NCI-H2196 (cell line): ENCODE measurements around the gene MTHFS.

Experiments
- DNase-seq: peaks from one replicate; lab custom pipeline; 2025; ENCODE audit not compliant: unreplicated experiment; lab: John Stamatoyannopoulos, UW

MTHFS gene

DNA sequence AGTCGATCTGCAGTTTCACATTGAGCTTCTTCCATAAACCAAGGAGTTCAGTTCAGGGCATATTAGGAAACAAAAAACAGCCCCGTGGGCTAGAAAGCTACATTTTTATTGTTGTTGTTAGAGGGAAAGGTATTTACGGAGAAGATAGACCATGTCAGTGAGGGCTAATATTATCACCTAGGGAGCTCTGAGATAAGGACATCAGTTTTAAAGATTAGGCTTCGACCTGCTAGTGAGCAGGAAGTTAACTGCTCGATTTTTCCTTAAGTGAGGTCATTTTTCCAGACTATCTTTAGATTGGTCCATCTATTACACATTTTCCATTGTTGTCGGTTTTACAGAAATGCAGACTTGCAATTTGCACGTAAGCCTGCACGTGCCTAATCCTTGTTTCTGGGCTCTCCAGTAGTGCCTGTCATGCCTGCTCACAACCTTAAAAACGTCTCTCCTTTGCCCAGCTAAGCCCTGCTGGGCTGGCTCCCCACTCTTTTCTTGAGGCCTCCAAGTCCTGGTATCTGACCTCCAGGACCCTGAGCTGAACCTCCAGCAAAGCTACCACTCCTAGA lies 72.6 kb downstream of the MTHFS start:
- DNase-seq = no peak

DNA sequence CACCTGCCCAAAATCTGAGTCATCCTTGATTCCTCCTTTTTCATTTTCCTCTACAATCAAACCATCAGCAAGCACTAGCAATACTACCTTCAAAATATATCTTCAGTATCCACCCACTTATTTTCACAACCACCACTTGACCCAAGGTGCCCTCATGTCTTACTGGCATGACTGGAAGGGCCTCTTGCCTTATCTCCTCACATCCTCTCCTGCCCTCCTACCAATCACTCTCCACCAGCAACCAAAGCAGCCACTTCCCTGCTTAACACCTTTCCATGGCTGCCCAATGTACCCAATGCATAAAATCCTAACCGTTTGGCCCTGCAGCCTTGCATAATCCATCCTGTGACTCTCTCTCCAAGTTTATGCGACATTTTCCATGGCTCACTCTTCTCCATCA lies 76.0 kb downstream of the MTHFS start:
- no peak for DNase-seq

DNA sequence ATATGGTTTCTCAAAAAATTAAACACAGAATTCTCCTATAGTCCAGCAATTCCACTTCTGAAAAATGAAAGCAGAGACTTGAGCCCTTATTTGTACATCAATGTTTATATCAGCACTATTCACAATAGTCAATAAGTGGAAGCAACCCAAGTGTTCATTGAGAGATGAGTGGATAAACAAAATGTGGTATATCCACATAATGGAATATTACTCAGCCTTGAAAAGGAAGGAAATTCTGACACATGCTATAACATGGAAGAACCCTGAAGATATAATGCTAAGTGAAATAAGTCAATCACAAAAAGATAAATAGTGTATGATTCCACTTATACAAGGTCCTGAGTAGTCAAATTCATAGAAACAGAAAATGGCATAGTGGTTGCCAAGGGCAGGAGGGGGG lies 76.6 kb downstream of the MTHFS start:
- no peak for DNase-seq

DNA sequence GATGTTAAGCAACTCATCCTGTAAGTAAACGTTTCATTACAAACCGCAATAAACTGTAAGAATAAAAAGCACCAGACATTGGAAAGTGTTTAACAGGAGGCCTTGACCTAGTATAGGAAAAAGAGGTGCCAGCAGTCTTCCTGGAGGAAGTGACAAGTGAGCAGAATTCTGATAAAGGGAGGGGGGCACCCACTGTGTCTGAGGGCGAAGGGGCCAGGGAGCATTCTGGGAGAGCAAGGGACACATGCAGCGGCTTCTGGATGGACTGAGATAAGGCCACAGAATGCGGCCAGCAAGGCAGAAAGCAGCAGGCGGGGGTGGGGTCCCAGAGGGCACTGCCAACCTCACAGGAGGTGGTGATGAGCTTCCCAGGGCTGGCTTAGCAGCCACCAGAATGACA lies 80.2 kb downstream of the MTHFS start:
- no peak for DNase-seq

DNA sequence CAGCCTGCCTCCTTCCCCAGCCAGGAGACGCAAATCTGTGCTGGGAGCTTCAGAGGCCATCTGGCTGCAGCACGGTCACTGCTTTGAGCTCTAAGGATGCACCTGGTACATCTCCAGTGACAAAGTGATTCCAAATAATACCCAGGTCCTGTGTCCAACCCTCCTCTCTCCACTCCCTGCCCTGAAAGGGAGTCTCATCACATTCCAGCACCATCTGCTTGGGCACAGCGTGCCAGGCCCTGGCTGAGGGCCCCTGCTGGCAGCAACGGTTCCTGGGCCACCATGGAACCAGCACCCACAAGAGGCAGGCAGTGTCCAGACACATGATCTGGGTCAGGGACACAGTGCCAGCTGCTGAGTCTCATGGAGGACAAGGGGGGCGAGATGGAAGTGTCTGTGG lies 81.3 kb downstream of the MTHFS start:
- no peak for DNase-seq

DNA sequence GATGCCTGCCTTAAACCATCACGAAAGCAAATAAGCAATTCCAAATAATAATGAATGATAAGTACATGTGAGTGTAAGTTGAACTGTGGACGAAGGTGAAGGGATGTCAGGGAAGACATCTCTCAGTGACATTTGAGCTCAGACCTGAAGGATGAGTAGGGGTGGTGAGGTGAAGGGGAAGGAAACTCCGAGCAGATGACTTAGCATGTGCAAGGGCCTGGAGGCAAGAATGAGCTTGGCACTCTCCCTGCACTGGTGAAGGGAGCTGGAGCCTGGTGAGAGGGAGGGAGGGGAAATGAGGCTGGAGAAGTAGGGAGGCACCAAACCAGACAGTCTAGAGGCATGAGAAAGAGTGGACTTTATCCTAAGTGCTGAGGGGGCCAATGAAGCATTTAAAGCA lies 84.3 kb downstream of the MTHFS start:
- no peak for DNase-seq

DNA sequence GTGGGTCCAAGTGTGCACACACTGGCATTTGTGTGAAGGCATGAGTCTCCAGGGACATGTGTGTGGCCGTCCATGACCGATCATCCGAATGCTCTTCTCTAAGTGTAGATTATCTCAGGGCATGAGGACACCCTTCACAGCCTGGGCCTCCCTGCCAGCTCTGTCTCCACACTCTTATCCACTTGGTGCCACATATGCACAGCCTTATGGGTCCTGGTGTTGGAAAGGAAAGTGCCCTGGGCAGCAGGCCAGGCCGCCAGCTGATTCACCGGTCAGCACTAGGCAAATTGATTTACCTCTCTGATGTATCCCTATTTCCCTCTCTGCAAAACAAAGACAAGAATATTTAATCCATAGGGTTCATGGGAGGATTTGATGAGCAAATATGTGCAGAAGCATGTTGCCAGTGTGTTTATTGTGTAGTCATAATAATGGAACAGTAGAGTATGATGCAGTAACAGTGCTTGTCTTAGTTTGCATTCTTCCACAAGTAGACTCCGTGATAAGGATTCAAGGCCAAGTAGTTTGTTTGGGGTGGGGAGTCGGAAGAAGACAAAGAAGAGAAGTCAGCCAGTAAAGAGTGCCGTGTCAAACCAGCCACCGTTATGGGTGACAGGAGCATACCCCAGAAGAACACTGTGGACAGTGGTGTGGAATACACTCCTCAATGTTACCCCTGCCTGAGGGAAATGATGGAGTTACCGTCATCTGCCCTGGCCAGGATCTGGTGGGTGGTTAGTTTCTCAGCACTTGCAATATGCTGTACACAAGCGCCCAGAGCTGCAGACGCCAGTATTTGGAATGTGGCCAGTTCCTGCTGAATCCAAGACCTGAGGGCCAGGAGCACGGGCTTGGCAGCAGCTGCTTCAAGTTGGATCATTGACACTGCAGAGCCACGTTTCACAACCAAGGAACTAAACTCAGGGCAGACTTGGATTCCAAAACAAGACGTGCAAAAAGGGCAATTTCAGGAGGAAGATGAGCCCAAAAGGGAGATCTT lies 85.1 kb downstream of the MTHFS start:
- DNase-seq = peak; percentile 42

DNA sequence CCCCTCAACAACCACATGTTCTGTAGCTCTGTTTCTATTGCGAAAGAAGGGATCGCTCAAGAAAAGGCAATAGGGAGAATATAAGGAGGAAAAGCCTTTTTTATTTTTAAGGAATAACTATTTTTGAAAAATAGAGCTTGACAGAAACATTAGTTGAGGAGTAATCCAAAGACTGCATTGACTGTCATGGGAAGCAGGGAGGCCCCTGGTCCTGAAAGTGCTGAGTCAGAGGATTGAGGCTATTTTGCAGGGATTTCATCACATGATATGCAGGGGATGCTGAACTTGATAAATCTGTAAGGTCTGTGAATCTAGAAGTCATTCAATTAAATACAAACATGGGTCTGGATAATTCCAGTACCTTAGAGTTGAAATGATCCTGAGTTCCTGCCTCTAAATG lies 92.0 kb downstream of the MTHFS start:
- DNase-seq = no peak

DNA sequence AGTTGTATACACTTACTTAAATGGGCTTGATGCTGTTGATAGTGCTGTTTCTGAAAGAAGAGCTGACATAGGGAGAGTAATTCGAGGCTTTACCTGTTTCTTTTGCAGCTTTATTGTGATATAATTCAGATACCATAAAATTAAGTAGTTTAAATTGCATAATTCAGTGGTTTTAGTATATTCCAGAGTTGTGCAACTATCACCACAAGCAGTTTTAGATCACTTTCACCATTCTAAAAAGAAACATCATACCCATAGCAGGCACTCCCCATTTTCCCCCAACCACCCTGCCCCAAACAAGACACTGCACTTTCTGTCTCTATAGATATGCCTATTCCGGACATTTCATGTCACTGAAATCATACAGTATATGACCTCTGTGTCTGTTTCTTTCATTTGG lies 98.5 kb downstream of the MTHFS start:
- no peak for DNase-seq
